Tibial nerve (tissue), 4 donors: ENCODE measurements around the gene SRP9. TPM values are rescaled to one million over a fixed set of nuclear protein-coding genes. Genes with fewer than 3 reads are reported as not detected.

Experiments
- DNase-seq, 2 donors: peaks; one replicate each; pipeline ENCODE4 v3.0.0-alpha.2; 2019; ENCODE audit warnings: low spot score in 2 of 2
- H3K27ac ChIP-seq, 4 donors: fragments of 200-600 bp; sonication (generic) in 3 of 4; one replicate each; pipeline ENCODE4 v1.5.1; 2017 to 2019; ENCODE audit warnings: mild to moderate bottlenecking in 1 of 4
- H3K27me3 ChIP-seq, 2 donors: fragments of 200-600 bp; sonication (generic) in 1 of 2; one replicate each; pipeline versions ENCODE4 v1.5.1 to v1.6.0; 2017 to 2019
- H3K36me3 ChIP-seq, 3 donors: fragments of 200-600 bp; sonication (generic); one replicate each; pipeline ENCODE4 v1.5.1; 2018 to 2019
- H3K4me1 ChIP-seq, 4 donors: fragments of 200-600 bp; sonication (generic) in 3 of 4; one replicate each; pipeline ENCODE4 v1.5.1; 2017 to 2019
- H3K4me3 ChIP-seq, 4 donors: fragments of 200-600 bp; sonication (generic) in 3 of 4; one replicate each; pipeline ENCODE4 v1.5.1; 2017 to 2019; ENCODE audit warnings: mild to moderate bottlenecking in 1 of 4, moderate library complexity in 1 of 4
- H3K9me3 ChIP-seq, 4 donors: fragments of 200-600 bp; sonication (generic) in 3 of 4; one replicate each; pipeline ENCODE4 v1.5.1; 2017 to 2019
- EP300 ChIP-seq, 2 donors: sonication (generic); formaldehyde crosslinking; IDR thresholded peaks; one replicate each; pipeline ENCODE4 v1.6.1; 2017; ENCODE audit warnings: antibody characterized with exemption in 2 of 2, mild to moderate bottlenecking in 1 of 2
- POLR2A ChIP-seq, 2 donors: fragments of 450-650 bp; IDR thresholded peaks; one replicate each; pipeline ENCODE4 v1.6.1; 2017; ENCODE audit warnings: antibody characterized with exemption in 2 of 2, mild to moderate bottlenecking in 2 of 2, moderate library complexity in 2 of 2
- WGBS, 2 donors: methylation state at CpG; one replicate each; pipeline ENCODE4 v1.1.5; 2018; 5-methylcytosine and 5-hydroxymethylcytosine counted together
- total RNA-seq, 4 donors: library from RNA; depleted of rRNA; stranded (reverse); fragments of >200 nt; gene quantifications; one replicate each; pipeline ENCODE4 v1.1.0, GENCODE V29; 2016
- TF ChIP-seq, protein P1 (sequence below), 5 experiments: fragments of 200-600 bp in 3 of 5; fragments of 450-650 bp in 2 of 5; sonication (generic) in 3 of 5; IDR thresholded peaks; one replicate each; pipeline ENCODE4 v1.5.1; 2016 to 2019; ENCODE audit warnings: antibody characterized with exemption in 5 of 5, mild to moderate bottlenecking in 3 of 5, moderate library complexity in 2 of 5

Gene SRP9
- total RNA-seq, 4 donors from 2014 or later = 130 to 178 (median 146) TPM

DNA sequence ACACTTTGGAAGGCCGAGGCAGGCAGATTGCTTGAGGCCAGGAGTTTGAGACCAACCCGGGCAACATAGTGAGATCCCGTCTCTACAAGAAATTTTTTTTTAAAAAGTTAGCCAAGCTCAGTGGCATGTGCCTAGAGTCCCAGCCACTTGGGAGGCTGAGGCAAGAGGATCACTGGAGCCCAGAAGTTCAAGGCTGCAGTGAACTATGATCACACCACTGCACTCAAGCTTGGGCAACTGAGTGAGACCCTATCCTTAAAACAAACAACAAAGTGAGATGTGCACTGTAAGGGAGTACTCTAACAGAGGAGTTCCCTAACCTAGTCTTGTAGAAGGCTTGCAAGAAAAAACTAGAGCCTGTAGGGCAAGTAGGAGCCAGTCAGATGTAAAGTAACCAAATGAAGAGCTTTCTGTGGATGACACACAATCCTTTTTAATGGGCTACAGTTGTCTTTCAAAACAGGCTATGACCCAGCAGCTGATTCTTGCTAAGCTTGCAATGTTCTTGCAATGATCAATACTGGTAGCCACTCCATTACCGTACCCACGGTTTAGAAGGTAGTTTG is 38.0 kb upstream of the SRP9 start:
- Histone ChIP-seq H3K27me3 (no peaks in the 10 kb centered on the region), H3K27ac (no peak overlapping the region), H3K9me3 (no peaks in the 10 kb centered on the region), H3K36me3 (no peaks in the 10 kb centered on the region), H3K4me1 (peaks cover 3 to 27% (median 13%) of the 10 kb centered on the region in 4 donors), H3K4me3 (no peak overlapping the region)
- no peak for TF ChIP-seq EP300 (IDR thresholded peaks at IDR 0.05)
- TF ChIP-seq POLR2A (IDR thresholded peaks at IDR 0.05) = no peak
- TF ChIP-seq, protein P1, sequence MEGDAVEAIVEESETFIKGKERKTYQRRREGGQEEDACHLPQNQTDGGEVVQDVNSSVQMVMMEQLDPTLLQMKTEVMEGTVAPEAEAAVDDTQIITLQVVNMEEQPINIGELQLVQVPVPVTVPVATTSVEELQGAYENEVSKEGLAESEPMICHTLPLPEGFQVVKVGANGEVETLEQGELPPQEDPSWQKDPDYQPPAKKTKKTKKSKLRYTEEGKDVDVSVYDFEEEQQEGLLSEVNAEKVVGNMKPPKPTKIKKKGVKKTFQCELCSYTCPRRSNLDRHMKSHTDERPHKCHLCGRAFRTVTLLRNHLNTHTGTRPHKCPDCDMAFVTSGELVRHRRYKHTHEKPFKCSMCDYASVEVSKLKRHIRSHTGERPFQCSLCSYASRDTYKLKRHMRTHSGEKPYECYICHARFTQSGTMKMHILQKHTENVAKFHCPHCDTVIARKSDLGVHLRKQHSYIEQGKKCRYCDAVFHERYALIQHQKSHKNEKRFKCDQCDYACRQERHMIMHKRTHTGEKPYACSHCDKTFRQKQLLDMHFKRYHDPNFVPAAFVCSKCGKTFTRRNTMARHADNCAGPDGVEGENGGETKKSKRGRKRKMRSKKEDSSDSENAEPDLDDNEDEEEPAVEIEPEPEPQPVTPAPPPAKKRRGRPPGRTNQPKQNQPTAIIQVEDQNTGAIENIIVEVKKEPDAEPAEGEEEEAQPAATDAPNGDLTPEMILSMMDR (IDR thresholded peaks at IDR 0.05) = no peak
- DNase-seq = no peak
- WGBS, 2 donors = 91 to 93% methylated on average over 5 of the region's 5 CpGs

DNA sequence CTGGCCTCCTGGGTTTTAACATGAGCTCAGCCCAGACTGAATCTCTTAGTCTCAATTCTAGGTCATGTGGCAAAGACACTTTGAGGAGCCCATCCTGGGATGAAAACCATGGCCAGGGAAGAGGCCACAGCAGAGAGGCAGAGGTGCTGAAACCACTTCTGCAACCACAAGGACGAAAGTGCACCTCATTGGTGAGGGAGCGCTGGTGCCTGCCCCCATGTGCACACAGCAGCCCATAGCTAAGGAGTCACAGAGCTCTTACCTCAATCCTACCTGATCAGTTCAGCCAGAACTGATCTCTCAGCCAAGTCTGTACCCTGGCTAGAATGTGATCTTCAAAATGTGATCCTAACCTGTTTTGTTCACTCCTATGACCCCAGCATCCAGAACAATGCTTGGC is 32.9 kb upstream of the SRP9 start:
- H3K4me1 ChIP-seq = peaks cover 0 to 27% (median 0%) of the 10 kb centered on the region in 4 donors
- TF ChIP-seq EP300 (IDR thresholded peaks at IDR 0.05) = no peak
- no peaks in the 10 kb centered on the region for H3K27me3 ChIP-seq
- H3K4me3 ChIP-seq = no peak overlapping the region
- no peak overlapping the region for H3K27ac ChIP-seq
- H3K9me3 ChIP-seq = no peaks in the 10 kb centered on the region
- 96 to 100% methylated on average over 2 of the region's 2 CpGs for WGBS, 2 donors
- DNase-seq = no peak
- no peaks in the 10 kb centered on the region for H3K36me3 ChIP-seq

DNA sequence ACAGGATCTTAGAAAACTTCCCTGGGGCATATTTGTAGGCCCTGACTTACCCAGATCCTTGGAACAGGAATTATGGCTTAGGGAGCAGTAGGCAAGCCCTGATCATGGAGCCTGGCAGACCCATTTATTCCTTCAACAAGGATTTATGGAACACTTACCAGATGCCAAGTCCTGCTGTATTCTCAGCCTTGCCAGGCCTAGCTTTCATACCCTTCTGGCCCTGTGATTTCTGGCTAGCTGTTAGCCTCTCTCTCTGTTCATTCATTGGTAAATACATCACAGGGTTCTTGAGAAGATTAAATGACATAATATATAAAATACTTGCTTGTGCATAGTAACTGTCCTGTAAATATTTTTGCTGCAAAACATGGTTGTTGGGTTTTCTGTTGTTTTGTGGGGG is 32.4 kb upstream of the SRP9 start:
- no peak overlapping the region for H3K27ac ChIP-seq
- no peaks in the 10 kb centered on the region for H3K27me3 ChIP-seq
- no peak overlapping the region for H3K4me3 ChIP-seq
- no peaks in the 10 kb centered on the region for H3K36me3 ChIP-seq
- no peak for TF ChIP-seq POLR2A (IDR thresholded peaks at IDR 0.05)
- TF ChIP-seq, protein P1 (IDR thresholded peaks at IDR 0.05) = no peak
- TF ChIP-seq EP300 (IDR thresholded peaks at IDR 0.05) = no peak
- peaks cover 0 to 30% (median 0%) of the 10 kb centered on the region in 4 donors for H3K4me1 ChIP-seq
- H3K9me3 ChIP-seq = no peaks in the 10 kb centered on the region
- no peak for DNase-seq

DNA sequence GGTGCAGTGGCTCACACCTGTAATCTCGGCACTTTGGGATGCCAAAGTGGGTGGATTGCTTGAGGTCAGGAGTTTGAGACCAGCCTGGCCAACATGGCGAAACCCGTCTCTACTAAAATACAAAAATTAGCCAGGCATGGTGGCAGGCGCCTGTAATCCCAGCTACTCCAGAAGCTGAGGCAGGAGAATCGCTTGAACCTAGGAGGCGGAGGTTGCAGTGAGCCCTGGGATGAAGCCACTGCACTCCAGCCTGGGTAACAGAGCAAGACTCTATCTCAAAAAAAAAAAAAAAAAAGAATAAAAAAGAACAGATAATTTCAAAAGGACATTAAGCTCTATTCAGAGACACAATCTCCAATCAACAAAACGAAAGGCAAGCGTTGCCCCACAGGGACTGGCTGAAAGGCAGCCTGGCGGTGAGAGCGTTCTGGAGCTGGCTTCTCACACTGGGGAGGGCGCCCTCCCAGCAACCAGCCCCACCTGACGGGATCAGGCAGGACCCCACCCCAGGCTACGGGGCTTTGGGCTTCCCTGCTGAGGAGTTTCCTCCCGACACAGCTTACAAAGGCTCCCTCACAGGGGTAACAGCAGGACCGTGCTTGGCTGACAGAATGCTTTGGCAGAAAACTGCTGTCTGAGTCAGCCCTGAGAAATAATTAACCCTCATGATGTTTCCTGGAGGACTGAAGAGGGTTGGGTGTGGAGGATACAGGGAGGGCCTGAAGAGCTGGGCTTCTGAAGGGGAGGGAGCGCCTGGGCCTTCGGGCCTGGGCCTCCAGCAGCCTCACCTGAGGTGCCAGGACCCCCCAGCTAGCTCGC is 31.1 kb upstream of the SRP9 start:
- 39% methylated on average over 18 of the region's 18 CpGs for WGBS, 2 donors
- Histone ChIP-seq H3K4me1 (peaks cover 0 to 43% (median 6%) of the 10 kb centered on the region in 4 donors), H3K27me3 (no peaks in the 10 kb centered on the region), H3K36me3 (no peaks in the 10 kb centered on the region), H3K9me3 (no peaks in the 10 kb centered on the region), H3K27ac (peak overlapping the region; percentile 69 to 93 (median 86)), H3K4me3 (peak overlapping the region; percentile 32 to 54 (median 37))
- no peak for TF ChIP-seq POLR2A (IDR thresholded peaks at IDR 0.05)
- TF ChIP-seq EP300 (IDR thresholded peaks at IDR 0.05) = peak in 1 of 2 donors; percentile 68
- TF ChIP-seq, protein P1 (IDR thresholded peaks at IDR 0.05) = peak in 2 of 5 experiments; percentile 34 to 43
- peak in 1 of 2 donors; percentile 55 for DNase-seq

DNA sequence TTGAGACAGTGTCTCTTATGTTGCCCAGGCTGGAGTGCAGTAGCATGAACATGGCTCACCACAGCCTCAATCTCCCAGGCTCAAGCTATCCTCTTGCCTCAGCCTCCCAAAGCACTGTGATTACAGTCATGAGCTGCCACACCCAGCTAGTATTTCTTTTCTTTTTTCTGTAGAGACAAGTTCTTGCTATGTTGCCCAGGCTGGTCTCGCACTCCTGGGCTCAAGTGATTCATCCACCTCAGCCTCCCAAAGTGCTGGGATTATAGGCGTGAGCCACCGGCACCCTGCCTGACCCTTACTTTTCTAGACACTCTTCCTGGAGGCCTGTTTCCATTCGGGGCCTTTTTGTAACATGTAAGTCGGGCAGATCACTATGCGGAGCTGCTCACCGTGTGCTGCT is 30.1 kb upstream of the SRP9 start:
- TF ChIP-seq EP300 (IDR thresholded peaks at IDR 0.05) = no peak
- TF ChIP-seq, protein P1 (IDR thresholded peaks at IDR 0.05) = no peak
- TF ChIP-seq POLR2A (IDR thresholded peaks at IDR 0.05) = no peak
- H3K36me3 ChIP-seq = no peaks in the 10 kb centered on the region
- DNase-seq = no peak
- H3K27ac ChIP-seq = peak overlapping the region in 3 of 4 donors; percentile 83 to 93 (median 90)
- H3K9me3 ChIP-seq = no peaks in the 10 kb centered on the region
- WGBS, 2 donors = 89 to 90% methylated on average over 7 of the region's 7 CpGs
- peaks cover 0 to 53% (median 6%) of the 10 kb centered on the region in 4 donors for H3K4me1 ChIP-seq
- no peaks in the 10 kb centered on the region for H3K27me3 ChIP-seq
- no peak overlapping the region for H3K4me3 ChIP-seq
